Fibroblast of lung (primary cell): ENCODE data around the gene TWSG1. TPM values are rescaled to one million over a fixed set of nuclear protein-coding genes. Genes with fewer than 3 reads are reported as not detected.
A peak's percentile ranks its signal among the peaks of the same experiment; 100 is the strongest.

Experiments used
- DNase-seq, 2 donors: peaks; one replicate each; pipeline versions ENCODE4 v3.0.0 to v3.0.0-alpha.2; 2010; ENCODE audit warnings: low read depth in 2 of 2
- H2AFZ ChIP-seq: 2 replicates; pipeline ENCODE4 v1.5.1; 2012; ENCODE audit warnings: low read length, control low read depth, inconsistent platforms
- H3K27ac ChIP-seq: 2 replicates; pipeline ENCODE4 v1.5.1; 2011; ENCODE audit warnings: low read length, control low read depth; ENCODE audit not compliant: insufficient read depth
- H3K27me3 ChIP-seq: 2 replicates; pipeline ENCODE4 v1.5.1; 2011; ENCODE audit warnings: mild to moderate bottlenecking, low read length; ENCODE audit not compliant: control insufficient read depth, insufficient read depth
- H3K36me3 ChIP-seq: 2 replicates; pipeline ENCODE4 v1.5.1; 2011; ENCODE audit warnings: low read length; ENCODE audit not compliant: control insufficient read depth, insufficient read depth
- H3K4me1 ChIP-seq: 2 replicates; pipeline ENCODE4 v1.5.1; 2011; ENCODE audit warnings: low read length; ENCODE audit not compliant: control insufficient read depth, insufficient read depth; ENCODE audit errors: extremely low read depth
- H3K4me2 ChIP-seq: 2 replicates; pipeline ENCODE4 v1.5.1; 2011; ENCODE audit warnings: low read length, control low read depth; ENCODE audit not compliant: insufficient read depth; ENCODE audit errors: extremely low read depth
- H3K4me3 ChIP-seq, 4 experiments: fragments of 200-600 bp in 1 of 4; sonication (generic) in 1 of 4; replicated peaks in 1 of 4; 2 replicates each; pipeline ENCODE4 v1.5.1; 2011 to 2016; ENCODE audit warnings: low read length in 4 of 4, low read depth in 3 of 4, mild to moderate bottlenecking in 3 of 4, control low read depth in 2 of 4, inconsistent platforms in 1 of 4, mixed read lengths in 1 of 4; ENCODE audit not compliant: insufficient read depth in 1 of 4; ENCODE audit errors: control extremely low read depth in 1 of 4
- H3K79me2 ChIP-seq: 2 replicates; pipeline ENCODE4 v1.5.1; 2012; ENCODE audit warnings: mild to moderate bottlenecking, low read length, inconsistent platforms; ENCODE audit not compliant: control insufficient read depth, insufficient read depth
- H3K9ac ChIP-seq: 2 replicates; pipeline ENCODE4 v1.5.1; 2011; ENCODE audit warnings: mild to moderate bottlenecking, low read length, control low read depth; ENCODE audit not compliant: insufficient read depth
- H3K9me3 ChIP-seq: 2 replicates; pipeline ENCODE4 v1.5.1; 2012; ENCODE audit warnings: low read depth, low read length; ENCODE audit not compliant: control insufficient read depth, insufficient read depth
- H4K20me1 ChIP-seq: 2 replicates; pipeline ENCODE4 v1.5.1; 2011; ENCODE audit warnings: low read length; ENCODE audit not compliant: control insufficient read depth, insufficient read depth; ENCODE audit errors: extremely low read depth
- EZH2 ChIP-seq: IDR thresholded peaks from 2 replicates; pipeline ENCODE4 v1.5.1; 2012; ENCODE audit warnings: low read length, control low read depth, mild to moderate bottlenecking; ENCODE audit errors: missing control alignments
- polyA plus RNA-seq, 2 donors: library from polyadenylated mRNA; depleted of rRNA in 1 of 2; stranded (reverse) in 1 of 2; unstranded in 1 of 2; fragments of >200 nt; gene quantifications; 2 replicates each; pipeline ENCODE4 v1.2.1, GENCODE V29; 2011 to 2012; ENCODE audit warnings: missing spikeins in 1 of 2
- total RNA-seq: library from RNA; depleted of rRNA; stranded (reverse); fragments of >200 nt; gene quantifications from 2 replicates; pipeline ENCODE4 v1.2.1, GENCODE V29; 2014
- TF ChIP-seq, protein P1 (sequence below), 2 donors: IDR thresholded peaks in 1 of 2; conservative IDR thresholded peaks in 1 of 2; 1 replicate in 1 of 2; 2 replicates in 1 of 2; pipeline ENCODE4 v1.5.1; 2011 to 2012; ENCODE audit warnings: low read length in 2 of 2, control low read depth in 1 of 2, inconsistent platforms in 1 of 2, low read depth in 1 of 2, mild to moderate bottlenecking in 1 of 2

The TWSG1 gene
- total and polyA plus RNA-seq, 2 donors (not counting 1 experiment from before 2014, with no cell fraction given), result 188 to 216 TPM

DNA sequence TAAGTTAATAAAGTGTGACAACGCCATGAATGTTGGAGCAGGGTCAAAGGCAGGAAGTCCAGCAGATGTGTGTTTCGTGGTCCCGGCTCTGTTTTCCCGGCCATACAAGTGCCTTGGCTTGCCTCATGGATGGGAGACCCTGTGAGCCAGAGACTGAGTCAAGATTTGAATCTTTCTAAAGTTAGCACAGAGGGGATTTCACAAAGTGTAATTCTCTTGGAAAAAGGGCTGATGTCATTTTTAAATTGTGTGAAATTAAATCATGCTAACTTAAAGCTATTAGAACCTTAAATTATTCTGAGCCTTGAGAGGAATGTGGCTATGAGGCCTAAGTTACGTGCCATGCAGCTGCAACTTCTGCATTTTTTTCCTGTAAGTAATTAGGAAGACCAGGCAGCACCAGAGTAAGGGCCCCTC is 102.5 kb downstream of the TWSG1 start:
- TF ChIP-seq EZH2, result no peak
- no peaks in the 10 kb centered on the region for H3K79me2 ChIP-seq
- H4K20me1 ChIP-seq, result no peaks in the 10 kb centered on the region
- H3K36me3 ChIP-seq, result no peaks in the 10 kb centered on the region
- no peak overlapping the region for H2AFZ ChIP-seq
- H3K4me1 ChIP-seq, result peaks cover 3% of the 10 kb centered on the region
- no peak overlapping the region for H3K4me2 ChIP-seq
- H3K4me3 ChIP-seq, result no peak overlapping the region
- H3K9me3 ChIP-seq, result no peaks in the 10 kb centered on the region
- no peak overlapping the region for H3K9ac ChIP-seq
- DNase-seq, result peak; percentile 27 to 64
- H3K27me3 ChIP-seq, result no peaks in the 10 kb centered on the region
- H3K27ac ChIP-seq, result peak overlapping the region; percentile 6

DNA sequence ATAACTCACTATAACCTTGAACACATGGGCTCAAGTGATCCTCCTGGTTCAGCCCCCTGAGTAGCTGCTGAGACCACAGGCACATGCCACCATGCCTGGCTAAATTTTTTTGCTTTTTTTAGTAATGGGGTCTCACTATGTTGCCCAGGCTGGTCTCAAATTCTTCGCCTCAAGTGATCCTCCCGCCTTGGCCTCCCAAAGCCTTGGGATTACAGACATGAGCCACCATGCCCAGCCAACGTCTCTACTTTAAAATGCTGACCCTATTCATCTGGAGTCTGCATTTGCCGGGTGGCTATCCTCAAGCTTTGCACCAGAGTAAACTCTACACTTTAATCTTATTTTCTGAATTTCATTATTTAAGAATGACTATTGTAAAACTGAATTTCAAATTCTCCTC is 103.1 kb downstream of the TWSG1 start:
- Histone ChIP-seq H4K20me1 (no peaks in the 10 kb centered on the region), H3K27ac (no peak overlapping the region), H3K36me3 (no peaks in the 10 kb centered on the region), H3K9me3 (no peaks in the 10 kb centered on the region), H3K9ac (no peak overlapping the region), H3K79me2 (no peaks in the 10 kb centered on the region), H3K4me2 (no peak overlapping the region), H3K4me3 (no peak overlapping the region), H3K4me1 (peaks cover 3% of the 10 kb centered on the region), H2AFZ (no peak overlapping the region), H3K27me3 (no peaks in the 10 kb centered on the region)
- TF ChIP-seq EZH2, result no peak
- TF ChIP-seq, protein P1, sequence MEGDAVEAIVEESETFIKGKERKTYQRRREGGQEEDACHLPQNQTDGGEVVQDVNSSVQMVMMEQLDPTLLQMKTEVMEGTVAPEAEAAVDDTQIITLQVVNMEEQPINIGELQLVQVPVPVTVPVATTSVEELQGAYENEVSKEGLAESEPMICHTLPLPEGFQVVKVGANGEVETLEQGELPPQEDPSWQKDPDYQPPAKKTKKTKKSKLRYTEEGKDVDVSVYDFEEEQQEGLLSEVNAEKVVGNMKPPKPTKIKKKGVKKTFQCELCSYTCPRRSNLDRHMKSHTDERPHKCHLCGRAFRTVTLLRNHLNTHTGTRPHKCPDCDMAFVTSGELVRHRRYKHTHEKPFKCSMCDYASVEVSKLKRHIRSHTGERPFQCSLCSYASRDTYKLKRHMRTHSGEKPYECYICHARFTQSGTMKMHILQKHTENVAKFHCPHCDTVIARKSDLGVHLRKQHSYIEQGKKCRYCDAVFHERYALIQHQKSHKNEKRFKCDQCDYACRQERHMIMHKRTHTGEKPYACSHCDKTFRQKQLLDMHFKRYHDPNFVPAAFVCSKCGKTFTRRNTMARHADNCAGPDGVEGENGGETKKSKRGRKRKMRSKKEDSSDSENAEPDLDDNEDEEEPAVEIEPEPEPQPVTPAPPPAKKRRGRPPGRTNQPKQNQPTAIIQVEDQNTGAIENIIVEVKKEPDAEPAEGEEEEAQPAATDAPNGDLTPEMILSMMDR (conservative IDR thresholded peaks at IDR 0.05 in 1 of 2, IDR thresholded peaks at IDR 0.05 in 1 of 2; ENCODE audit: low read depth in 1 of 2, low read length in 2 of 2), result no peak
- no peak for DNase-seq

DNA sequence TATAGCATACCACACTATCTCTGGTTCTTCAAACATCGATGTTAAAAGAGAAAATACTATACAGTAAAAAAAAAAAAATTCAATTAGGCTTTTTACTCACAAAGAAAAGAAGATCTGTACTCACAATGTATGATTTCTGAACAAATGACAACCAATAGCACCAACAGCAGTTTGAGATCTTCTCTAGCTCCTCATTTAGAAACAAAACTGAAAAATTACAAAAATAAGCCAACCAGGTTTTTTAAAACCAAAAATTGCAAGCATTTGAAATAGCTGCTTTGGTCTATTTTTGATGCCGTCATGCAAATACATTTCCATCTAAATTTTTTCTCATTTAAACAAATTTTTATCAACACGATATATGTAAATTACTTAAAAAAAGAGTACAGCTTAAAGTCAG is 106.5 kb downstream of the TWSG1 start:
- H3K79me2 ChIP-seq, result no peaks in the 10 kb centered on the region
- H3K9me3 ChIP-seq, result no peaks in the 10 kb centered on the region
- H3K4me3 ChIP-seq, result no peak overlapping the region
- no peaks in the 10 kb centered on the region for H3K36me3 ChIP-seq
- H4K20me1 ChIP-seq, result no peaks in the 10 kb centered on the region
- H2AFZ ChIP-seq, result no peak overlapping the region
- DNase-seq, result no peak
- no peak overlapping the region for H3K9ac ChIP-seq
- H3K27ac ChIP-seq, result no peak overlapping the region
- no peak overlapping the region for H3K4me2 ChIP-seq
- no peaks in the 10 kb centered on the region for H3K4me1 ChIP-seq
- TF ChIP-seq EZH2, result no peak
- TF ChIP-seq, protein P1 (conservative IDR thresholded peaks at IDR 0.05 in 1 of 2, IDR thresholded peaks at IDR 0.05 in 1 of 2; ENCODE audit: low read depth in 1 of 2, low read length in 2 of 2), result no peak
- H3K27me3 ChIP-seq, result no peaks in the 10 kb centered on the region
